Left lung (tissue), 10 donors: ENCODE measurements around the gene RBFOX2. TPM values are rescaled to one million over a fixed set of nuclear protein-coding genes. Genes with fewer than 3 reads are reported as not detected.

Experiments
- ATAC-seq: fragments of 200-7000 bp; cut with Tn5 transposase; one replicate; pipeline ENCODE4 v1.9.1; 2020; ENCODE audit warnings: moderate library complexity
- DNase-seq, 4 donors: peaks; one replicate each; pipeline ENCODE4 v3.0.0-alpha.2; 2013 to 2020
- H3K27ac ChIP-seq, 2 donors: fragments of 200-600 bp; sonication (generic) in 1 of 2; one replicate each; pipeline versions ENCODE4 v1.5.0 to v1.8.0; 2020 to 2021
- H3K27me3 ChIP-seq, 2 donors: fragments of 200-600 bp; sonication (generic) in 1 of 2; one replicate each; pipeline versions ENCODE4 v1.5.0 to v1.8.0; 2020 to 2021
- H3K36me3 ChIP-seq, 2 donors: fragments of 200-600 bp; sonication (generic) in 1 of 2; one replicate each; pipeline versions ENCODE4 v1.5.0 to v1.8.0; 2020 to 2021
- H3K4me1 ChIP-seq, 2 donors: fragments of 200-600 bp; one replicate each; pipeline ENCODE4 v1.8.0; 2021
- H3K4me3 ChIP-seq, 2 donors: fragments of 200-600 bp; sonication (generic) in 1 of 2; one replicate each; pipeline versions ENCODE4 v1.5.0 to v1.8.0; 2020 to 2021; ENCODE audit warnings: mild to moderate bottlenecking in 1 of 2
- H3K9me3 ChIP-seq, 2 donors: fragments of 200-600 bp; sonication (generic) in 1 of 2; one replicate each; pipeline versions ENCODE4 v1.5.0 to v1.8.0; 2020 to 2021
- intact Hi-C, 2 donors: fragments of 100-400 bp; cut with DNase I; formaldehyde crosslinking; loops; one replicate each; pipeline versions ENCODE4 v1.11.2 to v1.14.2; 2022
- polyA plus RNA-seq, 6 donors: library from polyadenylated mRNA; unstranded; fragments of 120-200 nt; gene quantifications; one replicate each; pipeline ENCODE4 v1.2.1, GENCODE V29; 2013; ENCODE audit not compliant: insufficient read length in 6 of 6
- total RNA-seq, 2 donors: library from RNA; stranded (reverse); fragmentation: NEBNext Ultra II Directional; extraction: Animal tissue kit (Norgen Biotek cat#: 25700); gene quantifications; one replicate each; pipeline ENCODE4 v1.2.1, GENCODE V29; 2021
- TF ChIP-seq, protein P1 (sequence below), 2 donors: fragments of 200-600 bp; sonication (generic) in 1 of 2; IDR thresholded peaks; one replicate each; pipeline versions ENCODE4 v1.5.0 to v1.8.0; 2021; ENCODE audit warnings: antibody characterized with exemption in 2 of 2
- donor health status: DM: no; HTN: yes; CAD: no.
- donor health status: DM: no; HTN: no; CAD: no.

Gene RBFOX2
- total and polyA plus RNA-seq, 8 donors, result 63.1 to 171 (median 154) TPM

DNA sequence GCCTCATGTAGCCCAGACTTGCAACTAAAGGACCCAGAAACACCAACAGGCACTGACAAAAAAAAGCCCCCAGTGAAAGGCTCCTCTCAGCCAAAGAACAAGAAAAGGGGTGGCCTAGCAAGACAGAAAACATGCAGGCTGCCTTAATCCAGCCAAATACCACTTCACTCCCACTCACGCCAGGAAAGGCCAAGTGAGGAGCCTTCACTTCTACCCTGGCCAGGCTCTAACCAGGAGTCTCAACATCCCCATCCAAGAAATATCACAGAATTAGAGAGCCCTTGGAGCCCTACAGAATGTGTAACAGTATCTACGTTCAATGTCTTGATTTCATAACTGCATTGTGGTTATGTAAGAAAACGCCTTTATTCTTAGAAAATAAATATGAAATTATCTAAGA lies 162.0 kb downstream of the RBFOX2 start:
- peak in 1 of 4 donors; percentile 20 for DNase-seq
- peaks cover 0 to 5% of the 10 kb centered on the region in 2 donors for H3K4me1 ChIP-seq
- no peaks in the 10 kb centered on the region for H3K9me3 ChIP-seq
- H3K4me3 ChIP-seq, result no peak overlapping the region
- no peaks in the 10 kb centered on the region for H3K36me3 ChIP-seq
- no peaks in the 10 kb centered on the region for H3K27me3 ChIP-seq
- intact Hi-C loops, result no loop called here
- TF ChIP-seq, protein P1, sequence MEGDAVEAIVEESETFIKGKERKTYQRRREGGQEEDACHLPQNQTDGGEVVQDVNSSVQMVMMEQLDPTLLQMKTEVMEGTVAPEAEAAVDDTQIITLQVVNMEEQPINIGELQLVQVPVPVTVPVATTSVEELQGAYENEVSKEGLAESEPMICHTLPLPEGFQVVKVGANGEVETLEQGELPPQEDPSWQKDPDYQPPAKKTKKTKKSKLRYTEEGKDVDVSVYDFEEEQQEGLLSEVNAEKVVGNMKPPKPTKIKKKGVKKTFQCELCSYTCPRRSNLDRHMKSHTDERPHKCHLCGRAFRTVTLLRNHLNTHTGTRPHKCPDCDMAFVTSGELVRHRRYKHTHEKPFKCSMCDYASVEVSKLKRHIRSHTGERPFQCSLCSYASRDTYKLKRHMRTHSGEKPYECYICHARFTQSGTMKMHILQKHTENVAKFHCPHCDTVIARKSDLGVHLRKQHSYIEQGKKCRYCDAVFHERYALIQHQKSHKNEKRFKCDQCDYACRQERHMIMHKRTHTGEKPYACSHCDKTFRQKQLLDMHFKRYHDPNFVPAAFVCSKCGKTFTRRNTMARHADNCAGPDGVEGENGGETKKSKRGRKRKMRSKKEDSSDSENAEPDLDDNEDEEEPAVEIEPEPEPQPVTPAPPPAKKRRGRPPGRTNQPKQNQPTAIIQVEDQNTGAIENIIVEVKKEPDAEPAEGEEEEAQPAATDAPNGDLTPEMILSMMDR (IDR thresholded peaks at IDR 0.05), result no peak
- no peak overlapping the region for H3K27ac ChIP-seq
- peak; percentile 73 for ATAC-seq

DNA sequence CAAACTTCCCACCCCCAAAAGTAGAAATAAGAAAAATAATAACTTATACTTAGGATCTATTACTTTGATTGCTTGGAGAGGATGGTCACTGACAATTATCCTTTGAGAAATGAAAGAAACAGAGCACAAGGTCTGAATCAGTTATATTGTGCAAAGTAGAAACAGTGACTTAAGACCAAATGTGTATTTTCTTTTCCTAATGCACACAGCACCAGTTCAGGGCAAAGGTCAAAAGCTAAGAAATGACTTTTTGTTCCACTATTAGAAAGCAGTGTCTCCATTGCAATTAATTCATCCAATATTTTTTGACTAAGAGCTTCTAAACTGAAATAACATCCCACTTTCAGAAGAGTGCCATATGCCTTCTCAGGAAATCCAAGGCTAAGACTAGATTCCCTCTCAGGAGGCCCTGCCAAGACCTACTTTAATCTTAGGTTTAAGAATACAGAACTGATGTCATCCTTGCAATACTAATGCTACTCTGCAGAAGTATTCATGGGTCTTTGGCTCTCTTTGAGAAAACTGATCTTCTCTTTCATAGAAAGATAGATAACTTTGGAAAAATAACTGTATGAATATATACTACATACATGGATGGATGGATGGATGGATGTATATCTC lies 164.0 kb downstream of the RBFOX2 start:
- Histone ChIP-seq H3K36me3 (no peaks in the 10 kb centered on the region), H3K27me3 (no peaks in the 10 kb centered on the region), H3K27ac (no peak overlapping the region), H3K4me3 (no peak overlapping the region), H3K9me3 (no peaks in the 10 kb centered on the region), H3K4me1 (peaks cover 0 to 5% of the 10 kb centered on the region in 2 donors)
- ATAC-seq (no peak), DNase-seq (no peak)
- intact Hi-C loops, result no loop called here
- TF ChIP-seq, protein P1 (IDR thresholded peaks at IDR 0.05), result no peak

DNA sequence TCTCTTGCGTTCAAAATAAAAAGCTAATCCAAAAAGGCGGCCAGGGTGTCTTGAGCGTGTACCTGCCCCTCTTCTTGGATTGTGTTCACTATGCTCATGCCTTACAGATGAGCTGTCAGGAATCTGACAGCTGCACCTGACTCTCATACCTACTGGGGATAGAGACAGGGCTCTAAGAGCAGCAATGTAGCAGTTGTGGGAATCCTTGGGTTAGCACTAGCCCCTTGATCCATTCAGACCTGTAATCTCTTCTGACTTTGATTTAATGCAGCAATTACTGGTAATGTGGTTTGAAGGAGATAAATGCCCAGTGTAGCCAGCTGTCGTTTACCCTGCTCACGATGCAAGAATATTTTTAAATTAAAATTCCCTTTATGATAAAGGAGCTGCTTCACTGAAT lies 165.2 kb downstream of the RBFOX2 start:
- no peaks in the 10 kb centered on the region for H3K9me3 ChIP-seq
- H3K36me3 ChIP-seq, result no peaks in the 10 kb centered on the region
- DNase-seq (no peak), ATAC-seq (no peak)
- H3K27me3 ChIP-seq, result no peaks in the 10 kb centered on the region
- TF ChIP-seq, protein P1 (IDR thresholded peaks at IDR 0.05), result no peak
- no peak overlapping the region for H3K27ac ChIP-seq
- H3K4me3 ChIP-seq, result no peak overlapping the region
- peaks cover 0 to 5% of the 10 kb centered on the region in 2 donors for H3K4me1 ChIP-seq
- intact Hi-C loops, result no loop called here

DNA sequence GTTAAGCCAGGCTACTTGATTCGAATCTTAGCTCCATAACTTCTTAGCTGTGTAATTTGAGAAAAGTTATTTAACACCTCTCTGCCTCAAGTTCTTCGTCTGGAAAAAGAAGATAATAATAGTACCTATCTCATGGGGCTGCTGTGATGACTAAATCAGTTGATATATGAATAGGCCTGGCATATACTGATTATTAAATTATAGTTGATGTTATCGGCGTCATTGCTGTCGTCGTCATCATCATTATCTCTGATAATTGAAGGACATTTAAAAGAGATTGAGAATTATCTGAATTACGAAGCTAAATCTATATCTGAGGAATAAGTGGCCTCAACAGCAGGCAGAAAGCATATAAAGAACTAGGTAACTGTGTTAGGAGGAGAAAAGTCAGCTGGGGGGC lies 165.9 kb downstream of the RBFOX2 start:
- no peaks in the 10 kb centered on the region for H3K9me3 ChIP-seq
- TF ChIP-seq, protein P1 (IDR thresholded peaks at IDR 0.05), result no peak
- intact Hi-C loops, result no loop called here
- no peaks in the 10 kb centered on the region for H3K27me3 ChIP-seq
- no peak for ATAC-seq
- peaks cover 0 to 5% of the 10 kb centered on the region in 2 donors for H3K4me1 ChIP-seq
- H3K36me3 ChIP-seq, result no peaks in the 10 kb centered on the region
- no peak overlapping the region for H3K27ac ChIP-seq
- no peak for DNase-seq
- no peak overlapping the region for H3K4me3 ChIP-seq

DNA sequence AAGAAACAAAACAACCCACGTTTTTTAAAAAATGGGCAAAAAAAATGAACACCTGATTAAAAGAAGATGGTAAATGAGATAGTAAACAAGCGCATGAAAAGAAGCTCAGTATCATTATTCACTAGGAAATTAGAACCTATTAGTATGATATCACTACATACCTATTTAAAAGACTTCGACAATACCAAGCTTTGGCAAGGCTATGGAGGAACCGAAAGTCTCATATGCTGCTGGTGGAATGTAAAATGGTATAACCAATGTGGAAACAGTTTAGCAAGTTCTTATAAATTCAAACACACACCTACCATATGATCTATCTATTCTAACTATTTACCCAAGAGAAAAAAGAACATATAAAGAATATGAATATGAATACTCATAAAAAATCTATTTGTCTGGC lies 167.2 kb downstream of the RBFOX2 start:
- no peak for ATAC-seq
- no peak overlapping the region for H3K4me3 ChIP-seq
- no peaks in the 10 kb centered on the region for H3K36me3 ChIP-seq
- no peaks in the 10 kb centered on the region for H3K27me3 ChIP-seq
- intact Hi-C loops, result no loop called here
- H3K4me1 ChIP-seq, result peaks cover 0 to 4% of the 10 kb centered on the region in 2 donors
- no peak for DNase-seq
- H3K27ac ChIP-seq, result no peak overlapping the region
- TF ChIP-seq, protein P1 (IDR thresholded peaks at IDR 0.05), result no peak
- H3K9me3 ChIP-seq, result no peaks in the 10 kb centered on the region
